ENCODE measurements around the gene LENG1.

Gene LENG1

GRCh38 chr19:54106716-54107115, 52.8 kb downstream of the LENG1 start:
- no peak for DNase-seq

GRCh38 chr19:54105796-54106195, 53.7 kb downstream of the LENG1 start:
- DNase-seq: no peak

Data from effector CD8-positive, alpha-beta T cell (primary cell).